ENCODE data around the gene LHFPL5.
A peak's percentile ranks its signal among the peaks of the same experiment; 100 is the strongest.

The LHFPL5 gene

DNA sequence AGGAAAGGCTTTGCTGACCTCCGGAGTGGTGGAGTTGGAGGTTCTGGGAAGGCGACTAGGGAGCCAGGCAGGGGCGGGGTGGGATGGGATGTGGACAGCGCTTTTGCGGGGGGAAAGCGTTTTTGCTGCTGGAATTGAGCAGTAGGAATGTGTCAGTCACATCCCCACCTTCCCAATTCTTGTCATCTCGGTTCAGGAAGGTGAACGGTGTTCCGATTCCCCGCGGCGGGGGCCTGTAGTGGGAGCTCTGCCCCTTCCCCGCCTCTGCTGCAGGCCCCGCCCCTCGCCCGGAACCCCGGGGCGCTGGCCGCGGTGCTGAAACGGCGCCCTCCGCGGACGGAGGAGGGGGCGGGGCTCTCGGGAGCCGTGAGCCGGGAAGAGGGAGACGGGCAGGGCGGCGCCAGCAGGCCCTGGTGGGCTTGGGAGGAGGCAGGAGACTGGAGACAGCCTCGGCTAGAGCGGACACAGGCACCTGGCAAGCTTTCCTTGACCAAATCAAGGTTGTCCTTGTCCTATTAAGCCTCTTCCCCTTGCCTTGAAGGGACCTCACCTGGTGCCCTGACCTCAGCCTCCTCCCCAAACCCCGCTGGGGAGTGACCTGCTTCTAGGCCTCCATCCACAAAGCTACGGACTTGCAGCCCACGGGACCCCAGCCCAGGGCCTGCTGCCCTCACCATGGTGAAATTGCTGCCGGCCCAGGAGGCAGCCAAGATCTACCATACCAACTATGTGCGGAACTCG is at the start of gene LHFPL5:
Gene LHFPL5, plus strand, starts transcription at position 357 of the 741 bp plus-strand sequence. Its CDS starts 319 bp downstream, at position 676.
- DNase-seq: no peak

DNA sequence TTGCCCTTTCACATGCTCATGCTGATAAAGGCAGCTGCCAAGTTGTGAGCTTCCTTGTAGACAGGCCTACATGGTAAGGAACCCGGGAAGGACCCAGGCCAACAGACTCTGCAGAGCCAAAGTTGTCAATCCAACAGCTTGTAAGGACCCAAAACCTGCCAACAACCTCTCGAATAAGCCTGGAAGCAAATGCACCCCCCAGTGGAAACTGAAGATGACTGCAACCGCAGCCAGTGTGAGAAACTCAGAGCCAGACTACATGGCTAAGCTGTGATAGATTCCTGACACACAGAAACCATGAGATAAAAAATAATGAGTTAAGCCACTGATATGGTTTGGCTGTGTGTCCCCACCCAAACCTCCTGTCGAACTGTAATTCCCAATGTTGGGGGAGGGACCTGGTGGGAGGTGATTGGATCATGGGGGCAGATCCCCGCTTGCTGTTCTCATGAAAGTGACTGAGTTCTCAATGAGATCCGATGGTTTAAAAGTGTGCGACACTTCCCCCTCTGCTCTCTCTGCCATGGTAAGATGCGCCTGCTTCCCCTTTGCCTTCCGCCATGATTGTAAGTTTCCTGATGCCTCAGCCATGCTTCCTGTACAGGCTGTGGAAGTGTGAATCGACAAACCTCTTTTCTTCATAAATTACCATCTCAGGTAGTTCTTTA is 47.6 kb upstream of the LHFPL5 start:
- DNase-seq: no peak

- DNase-seq: no peak
These were observed 45.7 kb upstream of the LHFPL5 start for GRCh38 chr6:35759426-35759825.

- DNase-seq: no peak
These were observed 39.4 kb upstream of the LHFPL5 start for GRCh38 chr6:35765739-35766138.

- no peak for DNase-seq
These were observed 35.9 kb upstream of the LHFPL5 start for GRCh38 chr6:35769211-35769610.

DNA sequence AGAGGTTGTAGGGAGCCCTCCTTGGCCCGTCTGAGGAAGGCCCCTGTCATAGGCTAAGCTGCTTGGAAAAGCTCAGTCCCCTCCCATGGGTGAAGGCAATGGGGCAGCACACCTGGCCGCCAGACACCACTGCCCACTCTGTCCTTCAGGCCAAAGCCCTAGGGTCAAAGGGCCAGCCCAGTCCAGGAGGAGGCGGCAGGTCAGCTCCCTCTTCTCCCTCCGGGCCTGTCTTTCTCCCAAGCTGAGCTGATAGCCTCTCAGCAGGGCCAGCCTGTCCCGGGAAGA is 33.9 kb upstream of the LHFPL5 start:
- DNase-seq: no peak

DNA sequence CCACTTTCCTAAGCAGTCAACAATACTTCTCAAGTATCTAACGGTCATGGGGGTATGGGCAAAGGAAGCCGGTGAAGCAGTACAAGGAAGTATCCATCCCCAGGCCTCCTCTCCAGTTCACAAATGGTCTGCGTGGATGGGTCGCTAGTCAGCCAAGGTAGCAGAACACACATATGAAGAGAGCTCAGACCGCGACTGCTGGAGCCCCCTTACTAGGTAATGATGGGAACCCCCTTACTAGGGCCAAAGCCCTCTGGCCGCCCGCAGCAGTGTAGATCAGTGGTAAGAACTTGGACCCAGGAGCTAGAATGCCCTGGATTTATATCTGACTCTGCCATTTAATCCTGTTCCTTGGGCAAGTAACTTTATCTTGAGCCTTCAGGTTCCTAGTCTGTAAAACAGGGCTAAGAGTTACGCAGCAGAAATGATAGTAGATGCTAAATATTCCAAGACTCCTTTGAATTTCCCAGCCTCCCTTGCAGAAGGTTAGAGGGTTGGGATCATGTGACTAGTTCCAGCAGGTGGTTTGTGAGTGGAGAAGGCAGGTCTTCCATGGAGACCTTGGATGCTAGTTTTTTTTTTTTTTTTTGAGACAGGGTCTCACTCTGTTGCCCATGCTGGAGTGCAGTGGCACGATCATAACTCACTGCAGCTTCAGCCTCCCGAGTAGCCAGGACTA is 30.9 kb upstream of the LHFPL5 start:
- no peak for DNase-seq

- peak; percentile 11 for DNase-seq
These were observed 30.1 kb upstream of the LHFPL5 start for GRCh38 chr6:35775031-35775430.

DNA sequence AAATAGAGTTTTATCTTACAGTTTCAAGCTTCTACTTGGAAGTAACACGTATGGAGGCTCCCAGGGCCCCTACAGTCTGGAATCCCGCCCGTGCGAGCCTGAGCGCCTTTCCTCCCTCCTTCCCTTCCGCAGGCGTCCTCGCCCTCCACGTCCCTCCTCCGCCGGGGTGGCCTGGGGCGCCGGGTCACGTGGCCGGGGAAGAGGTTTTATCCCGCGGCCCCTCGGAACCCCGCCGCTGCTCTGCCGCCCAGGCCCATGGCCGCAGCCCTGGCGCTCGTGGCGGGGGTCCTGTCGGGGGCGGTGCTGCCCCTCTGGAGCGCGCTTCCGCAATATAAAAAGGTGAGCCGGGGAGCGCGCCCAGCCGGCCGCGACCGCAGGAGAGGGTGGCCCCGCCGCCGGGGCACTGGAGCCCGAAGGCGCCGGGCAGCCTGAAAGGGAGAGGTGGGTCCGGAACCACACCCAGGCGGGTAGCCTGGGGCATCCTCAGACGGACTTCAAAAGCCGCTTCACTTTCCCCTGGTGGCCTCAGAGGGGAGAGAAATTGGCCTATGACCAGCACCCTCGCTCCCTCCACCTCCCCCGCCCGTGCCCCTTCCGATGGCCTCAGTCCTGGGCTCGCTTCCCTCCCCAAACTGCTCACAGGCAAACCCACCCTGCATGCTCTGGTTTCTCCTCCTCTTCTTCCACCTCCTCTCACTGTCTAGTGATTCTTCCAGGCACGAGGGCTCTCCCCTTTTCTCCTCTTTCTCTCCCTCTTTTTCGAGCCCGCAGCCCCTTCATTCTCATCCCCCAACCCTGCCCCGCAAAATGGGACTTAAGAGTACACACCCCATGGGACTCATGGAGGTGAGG is 28.6 kb upstream of the LHFPL5 start, which contains the start of gene CLPSL2:
Gene CLPSL2, plus strand, starts transcription at position 235 of the 852 bp plus-strand sequence. Its CDS starts 21 bp downstream, at position 256.
- DNase-seq: no peak

DNA sequence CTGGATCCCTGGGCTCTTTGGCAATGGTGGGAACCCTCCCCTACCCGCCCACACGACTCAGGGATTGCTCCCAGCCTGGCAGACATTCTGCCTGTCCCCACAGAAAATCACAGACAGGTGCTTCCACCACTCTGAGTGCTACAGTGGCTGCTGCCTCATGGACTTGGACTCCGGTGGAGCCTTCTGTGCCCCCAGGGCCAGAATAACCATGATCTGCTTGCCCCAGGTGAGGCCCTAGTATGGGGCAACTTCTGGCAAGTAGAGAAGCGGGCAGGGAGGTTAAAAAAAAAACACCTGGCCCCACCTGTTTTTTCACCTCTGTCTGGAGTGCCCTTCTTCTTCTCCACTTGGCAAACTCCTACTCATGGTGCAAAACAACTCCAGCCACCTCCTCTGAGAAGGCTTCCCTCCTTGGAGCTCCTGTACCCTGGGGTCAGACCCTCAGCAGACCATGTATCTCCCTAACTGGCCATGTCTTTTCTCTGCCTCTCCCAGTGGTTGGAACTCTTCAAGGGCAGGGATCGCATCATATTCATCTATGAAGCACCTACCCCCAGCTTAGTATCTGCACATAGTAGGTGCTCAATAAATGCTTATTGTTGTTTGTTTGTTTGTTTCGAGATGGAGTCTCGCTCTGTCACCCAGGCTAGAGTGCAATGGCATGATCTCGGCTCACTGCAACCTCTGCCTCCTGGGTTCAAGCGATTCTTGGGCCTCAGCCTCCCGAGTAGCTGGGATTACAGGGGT is 27.6 kb upstream of the LHFPL5 start:
- no peak for DNase-seq

- DNase-seq: no peak
These were observed 26.7 kb upstream of the LHFPL5 start for GRCh38 chr6:35778437-35778836.

- DNase-seq: no peak
These were observed 24.4 kb upstream of the LHFPL5 start, which contains the start of gene CLPSL1 for GRCh38 chr6:35780719-35781118. TSS of gene CLPSL1 (plus strand) at chr6:35781019. CDS start at chr6:35781111, 92 bp downstream.

DNA sequence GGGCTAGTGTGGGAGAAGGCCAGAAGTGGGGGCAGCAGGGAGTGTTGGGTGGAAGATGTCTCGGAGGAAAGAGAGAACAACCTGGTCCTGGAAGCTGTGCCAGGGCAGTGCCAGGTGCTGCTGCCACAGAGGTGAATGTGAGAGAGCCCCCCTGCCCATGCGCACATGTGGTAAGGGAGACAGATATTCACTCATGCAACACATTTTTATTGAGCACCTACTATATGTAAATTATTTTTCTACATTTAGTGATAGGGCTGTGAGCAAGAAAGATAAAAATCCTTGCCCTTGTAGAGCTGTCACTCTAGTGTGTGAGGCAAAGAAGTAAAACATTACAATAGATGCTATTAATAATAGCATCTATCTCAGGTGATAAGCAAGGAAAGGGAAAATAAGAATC is 23.9 kb upstream of the LHFPL5 start:
- DNase-seq: no peak

- DNase-seq: no peak
These were observed 22.7 kb upstream of the LHFPL5 start for GRCh38 chr6:35782424-35782823.

- no peak for DNase-seq
These were observed 21.0 kb upstream of the LHFPL5 start for GRCh38 chr6:35784200-35784599.

GRCh38 chr6:35786272-35786671 is 18.9 kb upstream of the LHFPL5 start:
- no peak for DNase-seq

DNA sequence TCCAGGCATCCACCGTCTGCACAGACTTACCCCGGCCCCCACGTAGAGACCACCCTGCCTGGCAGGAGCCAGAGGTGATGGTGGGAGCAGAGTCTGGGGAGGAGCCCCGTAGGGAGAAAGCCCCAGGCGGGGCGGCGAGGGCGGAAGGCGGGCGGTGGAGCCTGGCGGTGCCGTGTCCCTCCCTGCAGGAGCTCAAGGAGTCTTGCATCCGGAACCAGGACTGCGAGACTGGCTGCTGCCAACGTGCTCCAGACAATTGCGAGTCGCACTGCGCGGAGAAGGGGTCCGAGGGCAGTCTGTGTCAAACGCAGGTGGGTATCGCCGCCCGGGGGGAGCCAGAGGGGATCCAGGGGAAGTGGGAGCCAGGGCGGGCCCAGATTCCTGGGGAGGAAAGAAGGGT is 18.3 kb upstream of the LHFPL5 start:
- DNase-seq: no peak

DNA sequence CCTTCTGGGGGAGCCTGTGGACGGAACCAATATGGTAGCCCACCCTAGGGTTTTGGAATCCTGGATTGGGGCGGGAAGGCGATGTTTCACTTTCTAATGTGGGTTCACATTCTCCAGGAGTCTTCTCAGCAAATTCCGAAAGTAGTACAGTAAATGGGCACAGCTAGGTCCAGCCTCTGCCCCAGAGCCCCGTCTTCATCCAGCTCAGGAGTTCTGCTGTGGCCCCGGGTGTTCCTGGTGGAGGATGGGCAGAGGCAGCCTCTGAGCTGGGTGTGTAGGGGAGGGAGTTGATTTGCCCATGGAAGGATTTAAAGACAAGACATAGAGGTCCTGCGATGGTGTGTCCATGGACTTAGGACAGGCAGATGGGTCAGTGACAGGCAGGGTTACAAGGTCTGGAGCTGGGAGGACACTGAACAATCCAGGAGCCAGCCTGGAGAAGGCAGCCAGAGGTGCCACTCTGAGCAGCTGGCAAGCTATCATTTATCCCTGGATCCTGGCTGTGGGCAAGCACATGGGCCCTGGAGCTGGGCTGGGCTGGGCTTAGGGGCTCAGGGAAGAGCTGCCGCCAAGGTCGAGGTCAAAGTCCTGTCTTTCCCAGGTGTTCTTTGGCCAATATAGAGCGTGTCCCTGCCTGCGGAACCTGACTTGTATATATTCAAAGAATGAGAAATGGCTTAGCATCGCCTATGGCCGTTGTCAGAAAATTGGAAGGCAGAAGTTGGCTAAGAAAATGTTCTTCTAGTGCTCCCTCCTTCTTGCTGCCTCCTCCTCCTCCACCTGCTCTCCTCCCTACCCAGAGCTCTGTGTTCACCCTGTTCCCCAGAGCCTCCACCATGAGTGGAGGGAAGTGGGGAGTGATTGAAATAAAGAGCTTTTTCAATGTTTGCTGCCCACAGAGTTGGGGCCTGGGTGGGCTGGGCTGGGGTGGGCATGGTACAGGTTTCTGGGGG is 17.6 kb upstream of the LHFPL5 start:
- DNase-seq: no peak

GRCh38 chr6:35788423-35788982 is 16.6 kb upstream of the LHFPL5 start:
- no peak for DNase-seq

- DNase-seq: no peak
These were observed 14.5 kb upstream of the LHFPL5 start for GRCh38 chr6:35790683-35791082.

Data from kidney glomerular epithelial cell (primary cell).